ENCODE data around the gene BRD2. TPM values are rescaled to one million over a fixed set of nuclear protein-coding genes. Genes with fewer than 3 reads are reported as not detected.

Gene BRD2
- total RNA-seq, 4 donors from 2014 or later, result 83.0 to 154 (median 96.1) TPM

- TF ChIP-seq CTCF (IDR thresholded peaks at IDR 0.05; ENCODE audit: low read depth), result no peak
These were observed 39.5 kb downstream of the BRD2 start for GRCh38 chr6:33007831-33008400.

GRCh38 chr6:33008944-33009861 lies 40.8 kb downstream of the BRD2 start, which contains the start of gene HLA-DOA:
Gene HLA-DOA (minus strand): TSS chr6:33009591.
- no peak for TF ChIP-seq CTCF (IDR thresholded peaks at IDR 0.05; ENCODE audit: low read depth)

GRCh38 chr6:33010356-33010755 lies 42.0 kb downstream of the BRD2 start:
- no peak for TF ChIP-seq CTCF (IDR thresholded peaks at IDR 0.05; ENCODE audit: low read depth)

GRCh38 chr6:33013608-33014007 lies 45.2 kb downstream of the BRD2 start:
- no peak for TF ChIP-seq CTCF (IDR thresholded peaks at IDR 0.05; ENCODE audit: low read depth)

GRCh38 chr6:33014841-33015634 lies 46.6 kb downstream of the BRD2 start:
- no peak for TF ChIP-seq CTCF (IDR thresholded peaks at IDR 0.05; ENCODE audit: low read depth)

GRCh38 chr6:33015798-33016197 lies 47.4 kb downstream of the BRD2 start:
- no peak for TF ChIP-seq CTCF (IDR thresholded peaks at IDR 0.05; ENCODE audit: low read depth)

GRCh38 chr6:33017018-33017417 lies 48.6 kb downstream of the BRD2 start:
- no peak for TF ChIP-seq CTCF (IDR thresholded peaks at IDR 0.05; ENCODE audit: low read depth)
